Cerebellar cortex (tissue), 1 donor: ENCODE results near the gene GLS2.
"Not testable (repeated sequence)": the region's sequence is repeated elsewhere in the genome, so short reads cannot be mapped to it uniquely, and the experiment has no call there.

ENCODE experiments used
- DNase-seq: peaks from one replicate; pipeline ENCODE4 v3.0.0-alpha.2; 2015; ENCODE audit warnings: low spot score

Gene GLS2

DNA sequence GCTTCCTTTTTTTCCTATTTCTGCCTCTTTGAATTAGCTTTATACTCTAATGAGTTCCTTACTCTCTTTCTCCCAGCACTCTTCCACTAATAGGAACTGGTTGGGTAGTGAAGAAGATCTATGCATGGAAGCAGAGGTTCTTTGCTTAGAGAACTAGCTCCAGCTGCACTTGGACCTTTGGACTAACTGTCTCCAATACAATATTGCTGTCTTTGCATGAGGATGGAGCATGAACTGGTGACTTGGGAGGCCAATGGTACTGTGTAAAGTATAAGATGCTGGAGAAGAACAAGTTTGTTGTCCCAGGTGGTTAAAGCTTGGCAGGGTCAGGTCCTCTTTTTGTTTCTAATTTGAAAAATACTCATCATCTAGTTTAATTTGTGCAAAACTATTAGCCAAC lies 2.4 kb upstream of the GLS2 start:
- no peak for DNase-seq

DNA sequence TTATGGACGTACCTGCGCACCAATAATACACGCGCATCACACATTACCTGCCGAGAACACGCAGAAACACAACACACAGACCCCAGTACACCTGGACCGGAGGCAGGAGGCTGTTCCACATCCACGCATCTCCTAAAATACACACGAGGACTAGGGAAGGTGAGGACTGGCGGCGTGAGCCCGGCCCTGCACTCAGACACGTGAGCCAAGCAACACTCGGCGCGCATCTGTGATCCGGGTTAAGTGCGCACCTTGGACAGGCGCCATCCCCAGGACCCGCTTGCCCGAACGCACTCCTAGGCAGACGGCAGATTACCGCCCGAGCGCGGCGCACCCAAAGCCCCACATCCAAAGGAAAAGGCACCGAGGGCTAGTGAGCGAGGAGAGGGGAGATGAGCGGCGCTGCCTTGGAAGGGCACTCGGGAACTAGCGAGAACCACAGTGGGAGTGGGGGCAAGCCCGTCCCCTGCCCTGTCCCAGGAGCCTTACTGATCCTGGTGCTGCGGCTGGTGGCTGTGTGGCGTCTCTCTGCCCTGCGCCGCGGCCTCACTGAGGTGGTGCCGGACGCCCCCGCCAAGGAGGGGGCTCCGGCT lies 417 bp downstream of the GLS2 start:
- peak; percentile 64 for DNase-seq

DNA sequence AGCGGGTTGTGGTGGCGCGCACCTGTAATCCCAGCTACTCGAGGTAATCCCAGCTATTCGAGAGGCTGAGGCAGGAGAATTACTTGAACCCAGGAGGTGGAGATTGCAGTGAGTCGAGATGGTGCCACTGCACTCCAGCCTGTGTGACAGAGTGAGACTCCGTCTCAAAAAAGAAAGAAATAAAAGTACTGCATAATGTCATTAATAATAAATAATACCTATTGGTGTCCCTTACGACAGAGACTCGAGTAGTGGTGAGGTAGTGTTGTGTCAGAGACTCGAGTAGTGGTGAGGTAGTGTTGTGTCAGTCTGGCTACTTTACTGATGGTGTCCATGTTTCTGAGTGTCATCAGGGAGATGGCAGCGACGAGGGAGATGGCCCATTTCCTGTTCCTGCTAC lies 1.3 kb downstream of the GLS2 start:
- no peak for DNase-seq

DNA sequence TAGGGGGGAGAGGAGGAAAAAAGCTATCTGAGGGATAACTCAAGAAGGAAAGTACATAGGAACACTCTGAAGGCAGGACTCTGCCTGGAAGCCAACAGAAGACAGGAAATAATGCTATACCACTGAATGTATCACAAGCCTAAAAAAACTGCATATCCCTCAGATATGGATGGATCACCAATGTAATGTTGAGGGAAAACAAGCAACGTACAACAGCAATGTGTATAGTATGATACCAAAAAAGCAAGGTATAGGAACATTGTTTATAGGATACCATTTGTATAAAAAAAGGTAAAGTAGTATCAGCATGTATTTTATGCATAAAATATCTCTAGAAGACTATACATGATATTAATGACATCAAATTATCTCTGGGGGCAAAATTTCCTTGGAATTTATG lies 3.4 kb downstream of the GLS2 start:
- DNase-seq, result no peak

DNA sequence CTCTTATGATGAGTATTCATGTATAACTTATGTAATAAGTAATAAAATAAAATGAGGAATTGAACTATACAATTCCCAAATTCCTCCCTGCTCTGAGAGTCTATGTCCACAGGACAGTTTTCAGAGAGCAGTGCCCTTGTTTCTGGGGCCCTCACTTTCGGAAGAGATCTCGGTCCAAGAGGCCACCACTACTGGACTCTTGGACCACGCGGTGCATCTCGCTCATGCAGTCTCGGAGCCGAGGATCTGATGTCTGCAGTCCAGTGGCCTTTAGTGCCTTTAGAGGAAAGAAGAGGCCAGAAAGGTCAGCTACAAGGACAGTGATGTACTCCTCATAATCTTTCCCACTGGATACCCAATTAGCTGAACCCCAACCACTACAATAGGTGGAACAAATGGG lies 8.3 kb downstream of the GLS2 start:
- DNase-seq, result no peak

DNA sequence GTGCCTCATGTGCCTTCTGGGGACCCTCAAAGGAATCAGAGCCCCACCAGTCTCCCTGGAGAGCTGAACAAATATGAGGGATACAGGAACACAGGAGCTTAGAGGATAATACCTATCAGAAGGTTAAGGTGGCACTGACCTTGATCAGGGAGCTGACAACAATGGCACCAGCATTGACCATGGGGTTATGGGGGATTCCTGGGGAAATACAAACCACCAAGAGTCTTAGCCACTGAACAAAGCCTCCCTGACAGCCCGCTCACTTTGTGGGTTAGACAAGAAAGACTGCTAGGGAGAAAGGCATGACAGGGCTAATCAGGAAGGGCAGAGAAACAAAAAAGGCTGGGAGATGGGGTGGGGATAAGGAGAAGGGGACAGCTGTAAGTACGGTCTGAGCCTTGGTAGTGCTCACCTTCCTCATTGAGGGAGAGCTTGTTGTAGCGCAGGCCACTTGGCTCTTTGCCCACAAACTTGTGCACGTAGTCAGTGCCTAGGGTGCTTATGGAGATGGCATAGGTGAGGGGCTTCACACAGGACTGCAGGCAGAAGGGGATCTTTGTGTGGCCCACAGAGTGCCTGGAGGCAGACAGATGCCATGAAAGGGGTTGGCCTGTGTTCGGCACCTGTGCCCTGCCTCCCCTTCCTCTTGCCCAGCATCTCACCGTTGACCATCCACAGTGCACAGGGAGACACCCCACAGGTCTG lies 10.3 kb downstream of the GLS2 start:
- no peak for DNase-seq

DNA sequence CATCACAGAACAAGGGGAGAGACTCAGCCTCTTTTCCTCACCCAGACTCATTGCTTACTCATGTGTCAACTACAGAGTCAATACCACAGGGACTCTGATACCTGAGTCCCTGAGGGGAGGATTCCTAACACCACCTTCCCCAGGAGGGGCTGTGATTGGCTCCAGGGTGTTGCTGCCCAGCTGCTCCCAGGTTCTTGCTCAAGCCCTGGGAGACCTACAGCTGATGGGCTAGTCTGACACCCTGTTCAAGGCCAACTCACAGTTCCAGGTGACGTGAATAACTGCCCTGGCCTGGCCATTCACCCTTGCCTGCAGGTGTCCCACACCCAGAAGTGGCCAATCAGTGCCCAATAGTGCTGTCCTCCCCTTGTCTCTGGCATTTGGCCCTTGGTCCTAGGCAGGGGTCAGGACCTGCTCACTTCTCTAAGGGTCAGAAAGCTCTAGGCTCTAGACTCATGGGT lies 11.0 kb downstream of the GLS2 start:
- DNase-seq, result no peak

DNA sequence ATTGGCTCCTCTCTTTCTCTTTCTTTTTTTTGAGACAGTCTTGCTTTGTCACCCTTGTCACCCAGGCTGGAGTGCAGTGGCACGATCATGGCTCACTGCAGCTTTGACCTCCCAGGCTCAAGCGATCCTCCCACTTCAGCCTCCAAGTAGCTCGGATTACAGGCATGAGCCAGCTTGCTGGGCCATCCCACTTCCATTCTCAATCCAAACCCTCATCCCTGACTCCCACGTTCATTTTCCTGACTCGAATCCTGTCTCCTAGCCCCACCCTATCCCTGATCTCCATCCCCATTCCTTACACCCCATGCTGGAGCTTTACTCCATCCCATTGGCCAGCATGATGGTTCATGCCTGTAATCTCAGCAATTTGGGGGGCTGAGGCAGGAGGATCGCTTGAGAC lies 11.8 kb downstream of the GLS2 start:
- no peak for DNase-seq

DNA sequence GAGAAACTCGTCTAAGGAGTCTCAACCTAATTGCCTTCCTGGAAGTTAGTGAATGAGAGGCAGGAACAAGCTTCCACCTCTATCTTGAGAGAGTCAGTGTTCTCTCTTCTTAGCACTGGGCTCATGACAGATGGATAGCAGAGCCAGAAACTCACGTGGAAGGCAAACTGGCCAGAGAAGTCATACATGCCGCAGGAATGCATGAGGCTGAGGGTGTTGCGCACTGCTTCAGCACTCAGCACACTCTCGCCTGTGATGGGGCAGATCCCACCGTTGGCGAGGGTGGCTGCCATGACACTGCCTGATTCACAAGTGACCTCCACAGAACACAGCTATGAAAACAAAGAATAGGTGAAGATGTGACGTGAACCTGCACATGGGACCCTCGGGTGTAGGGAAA lies 13.6 kb downstream of the GLS2 start:
- no peak for DNase-seq

DNA sequence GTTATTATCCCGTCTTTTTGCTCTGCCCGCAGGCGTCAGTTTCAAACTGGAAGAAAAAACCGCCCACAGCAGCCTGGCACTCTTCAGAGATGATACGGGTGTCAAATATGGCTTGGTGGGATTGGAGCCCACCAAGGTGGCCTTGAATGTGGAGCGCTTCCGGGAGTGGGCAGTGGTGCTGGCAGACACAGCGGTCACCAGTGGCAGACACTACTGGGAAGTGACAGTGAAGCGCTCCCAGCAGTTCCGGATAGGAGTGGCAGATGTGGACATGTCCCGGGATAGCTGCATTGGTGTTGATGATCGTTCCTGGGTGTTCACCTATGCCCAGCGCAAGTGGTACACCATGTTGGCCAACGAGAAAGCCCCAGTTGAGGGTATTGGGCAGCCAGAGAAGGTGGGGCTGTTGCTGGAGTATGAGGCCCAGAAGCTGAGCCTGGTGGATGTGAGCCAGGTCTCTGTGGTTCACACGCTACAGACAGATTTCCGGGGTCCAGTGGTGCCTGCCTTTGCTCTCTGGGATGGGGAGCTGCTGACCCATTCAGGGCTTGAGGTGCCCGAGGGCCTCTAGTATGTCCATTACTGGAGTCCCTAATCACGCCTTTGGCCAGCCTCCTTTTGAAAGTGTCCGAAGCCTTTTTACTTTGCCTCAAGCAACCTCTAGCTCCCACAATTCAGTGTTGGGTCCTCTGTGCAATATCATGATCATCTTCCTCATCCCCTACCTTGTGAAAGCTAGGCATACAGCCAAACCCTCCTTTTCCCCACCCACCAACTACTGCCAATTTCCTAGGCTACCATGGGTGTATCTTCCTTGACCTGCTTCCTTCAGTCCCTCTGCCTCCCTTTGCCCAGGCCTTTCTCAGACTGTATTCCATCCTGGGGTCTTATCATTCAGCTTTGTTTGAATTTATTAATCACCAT lies 18.7 kb downstream of the GLS2 start:
- DNase-seq, result peak; percentile 10

DNA sequence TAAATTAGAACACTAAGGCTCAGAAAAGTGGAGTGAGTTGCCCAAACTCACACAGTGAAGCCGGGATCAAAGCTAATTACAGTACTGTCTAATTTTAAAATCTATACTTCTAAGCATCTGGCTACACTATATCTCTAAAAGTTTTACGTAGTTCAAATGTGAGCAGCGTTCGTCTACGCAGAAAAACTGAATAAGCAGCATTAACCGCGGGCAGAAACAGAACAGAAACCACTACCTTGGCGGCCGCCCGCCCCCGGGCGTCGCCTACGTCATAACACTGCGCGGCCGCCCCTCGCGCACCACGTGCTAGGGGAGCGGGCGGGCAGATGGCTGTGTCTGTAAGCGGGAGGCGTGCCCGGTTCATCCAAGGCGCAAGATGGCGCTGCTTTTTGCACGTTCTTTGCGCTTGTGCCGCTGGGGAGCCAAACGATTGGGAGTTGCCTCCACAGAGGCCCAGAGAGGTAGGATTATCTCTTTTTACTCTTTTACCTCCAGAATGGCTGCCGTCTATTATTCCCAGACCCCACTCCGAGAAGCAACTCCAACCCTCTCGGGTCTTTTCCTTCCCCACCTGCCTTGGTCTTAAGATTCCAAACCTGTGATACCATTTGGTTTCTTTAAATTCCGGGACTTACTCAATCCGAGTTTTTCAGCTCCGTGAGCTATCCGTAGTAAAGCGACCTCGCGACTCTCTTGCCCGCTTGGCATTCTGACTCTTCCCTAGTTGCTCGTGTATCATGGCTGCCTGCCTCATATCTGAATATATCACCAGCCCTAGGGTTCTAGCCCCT lies 19.6 kb downstream of the GLS2 start, which contains the start of gene SPRYD4:
SPRYD4 (plus strand) TSS at position 363 of the 791 bp plus-strand sequence; CDS start at position 377, 14 bp downstream.
- peak; percentile 94 for DNase-seq

DNA sequence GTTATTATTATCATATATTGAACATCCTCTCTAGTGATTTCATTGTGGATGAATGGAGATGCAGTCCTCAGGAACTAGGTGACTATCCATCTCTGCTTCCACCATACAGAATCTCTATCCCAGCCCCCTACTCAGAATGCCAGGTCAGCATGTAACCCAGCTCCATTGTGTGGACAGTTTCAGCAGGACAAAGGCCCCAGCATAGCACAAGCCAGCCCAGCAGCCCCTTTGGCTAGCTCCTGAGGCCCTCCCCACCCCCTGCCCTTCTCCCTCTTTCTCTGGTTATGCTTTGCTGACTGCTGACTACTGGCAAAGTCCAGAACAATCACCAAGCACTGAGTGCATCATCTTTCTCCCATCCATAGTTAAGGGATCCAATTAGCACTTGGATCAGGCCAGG lies 25.4 kb downstream of the GLS2 start:
- DNase-seq, result no peak

DNA sequence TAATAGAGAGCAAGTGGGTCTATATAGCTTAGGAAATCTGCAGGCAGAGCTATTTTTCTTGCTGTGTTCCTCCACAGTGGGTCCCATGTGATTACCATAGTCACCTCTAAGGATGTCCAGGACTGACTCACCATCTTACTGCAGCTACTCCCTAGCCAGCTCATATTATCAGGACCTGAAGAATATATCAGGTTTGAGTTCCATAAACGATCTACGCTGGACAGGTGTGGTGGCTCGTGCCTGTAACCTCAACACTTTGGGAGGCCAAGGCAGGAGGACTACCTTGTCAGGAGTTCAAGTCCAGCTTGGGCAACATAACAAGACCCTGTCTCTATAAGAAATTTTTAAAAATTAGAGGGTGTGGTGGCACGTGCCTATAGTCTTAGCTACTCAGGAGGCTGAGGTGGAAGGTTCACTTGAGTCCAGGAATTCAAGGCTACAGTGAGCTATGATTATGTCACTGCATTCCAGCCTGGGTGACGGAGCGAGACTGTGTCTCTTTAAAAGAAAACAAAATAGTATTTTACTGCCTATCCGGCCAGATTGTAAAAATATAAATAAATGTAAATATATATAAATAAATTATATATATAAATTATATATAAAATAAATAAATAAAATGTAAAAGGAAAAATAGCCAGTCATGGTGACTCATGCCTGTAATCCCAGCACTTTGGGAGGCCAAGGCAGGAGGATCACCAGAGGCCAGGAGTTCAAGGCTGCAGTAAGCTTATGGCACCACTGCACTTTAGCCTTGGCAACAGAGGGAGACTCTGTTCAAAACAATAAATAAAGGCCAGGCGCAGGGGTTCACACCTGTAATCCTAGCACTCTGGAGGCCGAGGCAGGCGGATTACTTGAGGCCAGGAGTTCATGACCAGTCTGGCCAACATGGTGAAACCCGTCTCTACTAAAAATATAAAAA lies 26.5 kb downstream of the GLS2 start:
- no peak for DNase-seq

DNA sequence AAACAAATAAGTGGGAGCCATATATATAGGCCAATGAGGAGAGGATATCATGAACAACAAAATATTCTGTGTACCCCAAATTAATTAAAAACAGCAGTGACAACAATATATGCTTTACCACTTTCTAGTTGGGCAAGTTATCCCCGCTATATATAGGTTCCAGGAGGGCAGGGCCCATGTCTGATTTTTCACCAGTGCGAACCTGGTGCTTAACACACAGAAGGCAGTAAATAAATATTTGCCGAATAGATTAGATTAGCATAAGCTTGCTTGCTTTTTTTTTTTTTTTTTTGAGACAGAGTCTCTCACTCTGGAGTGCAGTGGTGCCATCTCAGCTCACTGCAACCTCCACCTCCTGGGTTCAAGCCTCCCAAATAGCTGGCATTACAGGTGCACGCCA lies 30.1 kb downstream of the GLS2 start:
- DNase-seq, result no peak

DNA sequence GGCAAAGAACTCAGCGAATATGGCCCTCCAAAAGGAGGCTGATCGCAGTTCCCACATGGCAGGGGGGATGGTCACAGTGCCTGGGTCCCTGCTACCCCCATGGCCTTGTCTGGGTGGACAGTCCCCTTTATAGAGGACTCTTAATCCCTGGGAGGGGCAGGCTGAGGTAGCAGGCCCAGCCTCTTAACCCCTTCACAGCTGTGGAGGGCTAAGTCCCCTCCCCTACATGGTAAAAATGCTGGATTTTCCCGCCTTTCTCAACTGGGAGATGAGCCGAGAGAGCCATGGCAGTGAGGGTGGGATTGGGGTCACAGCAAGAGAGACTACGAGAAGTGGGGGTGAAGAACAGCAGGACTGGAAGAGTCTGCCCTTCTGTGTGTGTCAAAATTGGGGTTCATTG lies 33.4 kb downstream of the GLS2 start, which contains the start of gene MIP:
MIP (minus strand) TSS at position 101 of the 400 bp plus-strand sequence; CDS start at position 57, 44 bp downstream.
- no peak for DNase-seq

DNA sequence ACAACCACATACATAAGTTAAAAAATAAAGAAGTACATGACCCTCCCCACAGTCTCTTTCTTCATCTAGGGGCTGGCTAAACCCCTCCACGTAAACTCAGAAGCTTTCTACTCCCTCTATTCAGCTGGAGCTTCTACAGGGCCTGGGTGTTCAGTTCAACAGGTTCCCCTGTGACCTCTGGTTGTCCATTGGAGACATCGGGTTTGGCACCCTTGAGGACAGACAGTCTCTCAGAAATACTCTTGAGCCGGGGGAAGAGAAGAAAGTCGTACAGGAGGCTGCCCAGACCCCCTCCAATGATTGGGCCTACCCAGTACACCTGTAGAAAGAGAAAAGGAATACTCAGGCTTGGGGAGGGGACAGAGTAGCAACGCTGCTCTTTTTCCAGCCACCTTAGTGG lies 36.8 kb downstream of the GLS2 start:
- DNase-seq, result no peak

DNA sequence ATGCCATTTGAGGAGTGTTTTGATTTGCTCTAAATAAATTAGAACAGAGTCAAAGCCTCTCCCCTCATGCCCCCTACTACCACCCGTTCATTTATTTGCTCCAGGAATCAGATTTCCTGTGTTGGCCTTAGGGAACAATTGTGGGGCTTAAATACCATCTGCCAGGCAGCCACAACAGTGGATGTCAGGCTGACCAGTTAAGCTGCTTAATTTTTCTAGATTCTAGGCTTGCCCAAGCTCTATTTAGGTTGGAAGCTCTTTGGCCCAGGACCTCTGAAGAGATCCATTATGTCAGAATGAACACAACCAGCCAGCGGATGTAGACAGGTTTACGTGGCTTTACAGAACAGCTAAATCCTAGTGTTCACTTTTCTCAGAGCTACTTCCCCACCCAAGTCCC lies 37.7 kb downstream of the GLS2 start:
- DNase-seq, result no peak

DNA sequence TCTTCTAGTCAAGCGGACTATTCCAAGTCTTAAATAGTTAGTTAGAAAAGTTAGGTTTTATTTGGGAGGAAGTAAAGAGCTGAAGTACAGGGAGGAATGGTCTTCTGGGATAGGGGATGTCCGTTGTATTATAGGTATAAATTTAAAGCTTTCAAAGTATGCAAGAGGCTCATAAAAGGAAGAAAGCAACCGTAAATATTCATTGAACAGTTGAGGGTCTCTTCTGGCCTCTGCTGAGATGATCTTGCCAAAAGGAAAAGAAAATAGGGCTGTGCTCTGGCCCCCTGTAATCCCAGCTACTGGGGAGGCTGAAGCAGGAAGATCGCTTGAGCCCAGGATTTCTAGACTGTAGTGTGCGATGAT lies 38.4 kb downstream of the GLS2 start:
- DNase-seq, result no peak

DNA sequence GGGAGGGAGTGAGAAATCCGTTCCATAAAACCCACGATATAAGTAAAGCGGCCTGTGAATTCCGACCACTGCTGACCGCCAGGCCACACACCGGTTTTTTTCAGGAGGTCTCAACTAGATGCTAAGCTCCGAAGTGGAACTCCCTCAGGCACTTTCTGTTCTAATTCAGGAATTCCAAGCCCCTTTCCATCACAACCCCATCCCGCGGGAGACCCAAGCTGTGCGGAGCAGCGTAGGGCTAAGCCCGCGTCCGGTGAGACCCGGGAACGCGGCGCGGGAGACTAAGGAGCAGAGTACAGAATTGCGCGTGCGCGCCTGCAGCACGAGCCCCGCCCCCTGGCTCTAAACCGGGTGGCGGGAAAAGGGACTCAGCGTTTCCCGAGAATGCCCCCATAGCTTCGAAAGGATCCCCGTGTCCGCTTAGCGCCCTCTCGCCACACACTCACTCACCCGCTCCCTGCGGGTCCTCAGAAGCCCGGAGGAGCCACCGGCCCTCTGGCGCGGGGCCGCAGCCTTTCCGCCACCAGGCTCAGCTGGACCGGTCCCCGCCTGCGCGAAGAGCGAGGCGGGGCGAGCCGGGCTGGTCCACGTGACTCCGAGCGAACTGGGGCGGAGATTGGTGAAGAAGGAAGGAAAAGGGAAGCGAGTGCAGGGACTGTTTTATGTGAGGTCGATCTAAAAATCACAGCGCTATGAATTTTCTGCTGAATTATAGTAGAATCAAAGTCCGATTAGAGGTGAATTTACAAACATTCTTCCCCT lies 38.9 kb downstream of the GLS2 start, which contains the start of gene TIMELESS:
TIMELESS (minus strand) TSS at position 567 of the 762 bp plus-strand sequence. CDS start 15,256 bp downstream, outside the sequence.
- DNase-seq, result peak; percentile 91

DNA sequence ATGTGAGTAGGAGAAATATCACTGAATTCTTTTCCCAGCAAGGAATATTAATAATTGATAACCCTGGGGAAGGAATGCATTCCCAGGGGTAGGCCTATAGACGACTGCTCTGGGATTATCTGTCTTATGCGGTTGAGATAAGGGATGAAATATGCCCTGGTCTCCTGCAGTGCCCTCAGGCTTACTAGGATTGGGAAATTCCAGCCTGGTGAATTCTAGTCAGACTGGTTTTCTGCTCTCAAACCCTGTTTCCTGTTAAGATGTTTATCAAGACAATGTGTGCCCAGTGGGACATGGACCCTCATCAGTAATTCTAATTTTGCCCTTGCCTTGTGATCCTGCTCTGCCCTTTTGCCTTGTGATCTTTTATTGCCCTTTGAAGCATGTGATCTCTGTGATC lies 44.8 kb downstream of the GLS2 start:
- DNase-seq, result not testable (repeated sequence)
